HG02610 (cell line): Measurements from ENCODE around the gene CCNE1.
A peak's percentile ranks its signal among the peaks of the same experiment; 100 is the strongest.
"Not testable (repeated sequence)": the region's sequence is repeated elsewhere in the genome, so short reads cannot be mapped to it uniquely, and the experiment has no call there.

Experiments used
- ATAC-seq: cut with Tn5 transposase; IDR thresholded peaks from one replicate; pipeline ENCODE4 v1.9.1; 2021; ENCODE audit warnings: mild to moderate bottlenecking, moderate library complexity; ENCODE audit not compliant: unreplicated experiment

CCNE1 gene

GRCh38 chr19:29812080-29812880 lies 489 bp downstream of the CCNE1 start:
- peak; percentile 14 for ATAC-seq

GRCh38 chr19:29812881-29813275 lies 1.1 kb downstream of the CCNE1 start:
- ATAC-seq = no peak

GRCh38 chr19:29813642-29814041 lies 1.9 kb downstream of the CCNE1 start:
- no peak for ATAC-seq

GRCh38 chr19:29815231-29815630 lies 3.4 kb downstream of the CCNE1 start:
- ATAC-seq = peak; percentile 25

GRCh38 chr19:29817316-29817715 lies 5.5 kb downstream of the CCNE1 start:
- ATAC-seq = no peak

- no peak for ATAC-seq
Observed at GRCh38 chr19:29819300-29819699, 7.5 kb downstream of the CCNE1 start.

GRCh38 chr19:29819986-29820385 lies 8.2 kb downstream of the CCNE1 start:
- no peak for ATAC-seq

- no peak for ATAC-seq
Observed at GRCh38 chr19:29823581-29824330, 12.0 kb downstream of the CCNE1 start.

GRCh38 chr19:29825263-29825662 lies 13.5 kb downstream of the CCNE1 start:
- not testable (repeated sequence) for ATAC-seq

- no peak for ATAC-seq
Observed at GRCh38 chr19:29831041-29831548, 19.3 kb downstream of the CCNE1 start.

- no peak for ATAC-seq
Observed at GRCh38 chr19:29831686-29832085, 19.9 kb downstream of the CCNE1 start.

- no peak for ATAC-seq
Observed at GRCh38 chr19:29832801-29833200, 21.0 kb downstream of the CCNE1 start.

- no peak for ATAC-seq
Observed at GRCh38 chr19:29833614-29834261, 21.9 kb downstream of the CCNE1 start.

GRCh38 chr19:29834991-29835846 lies 23.4 kb downstream of the CCNE1 start:
- no peak for ATAC-seq

- ATAC-seq = peak; percentile 59
Observed at GRCh38 chr19:29836409-29836825, 24.6 kb downstream of the CCNE1 start.

GRCh38 chr19:29837448-29837981 lies 25.7 kb downstream of the CCNE1 start:
- ATAC-seq = peak; percentile 74

- no peak for ATAC-seq
Observed at GRCh38 chr19:29837996-29838395, 26.2 kb downstream of the CCNE1 start.

- no peak for ATAC-seq
Observed at GRCh38 chr19:29840066-29840950, 28.5 kb downstream of the CCNE1 start.

- no peak for ATAC-seq
Observed at GRCh38 chr19:29841209-29841558, 29.4 kb downstream of the CCNE1 start.
